HG03039 (cell line): ENCODE results near the gene OR52B6.
"Not testable (repeated sequence)": the region's sequence is repeated elsewhere in the genome, so short reads cannot be mapped to it uniquely, and the experiment has no call there.

Experiments used
- ATAC-seq: cut with Tn5 transposase; IDR thresholded peaks from one replicate; pipeline ENCODE4 v1.9.1; 2021; ENCODE audit warnings: mild to moderate bottlenecking, moderate library complexity; ENCODE audit not compliant: unreplicated experiment

The OR52B6 gene

GRCh38 chr11:5580577-5580976 lies at the start of gene OR52B6:
Gene OR52B6, plus strand, starts transcription at chr11:5580877. Its CDS starts 0 bp downstream, at chr11:5580877.
- ATAC-seq, result no peak

- no peak for ATAC-seq
Measured at GRCh38 chr11:5531053-5531831, 49.4 kb upstream of the OR52B6 start.

- ATAC-seq, result no peak
Measured at GRCh38 chr11:5534046-5534445, 46.6 kb upstream of the OR52B6 start.

- ATAC-seq, result no peak
Measured at GRCh38 chr11:5536482-5536881, 44.2 kb upstream of the OR52B6 start.

GRCh38 chr11:5541427-5541826 lies 39.2 kb upstream of the OR52B6 start:
- no peak for ATAC-seq

GRCh38 chr11:5546457-5546856 lies 34.2 kb upstream of the OR52B6 start:
- ATAC-seq, result no peak

- ATAC-seq, result no peak
Measured at GRCh38 chr11:5547982-5548381, 32.7 kb upstream of the OR52B6 start.

- no peak for ATAC-seq
Measured at GRCh38 chr11:5548440-5548839, 32.2 kb upstream of the OR52B6 start, which contains the start of gene OR52H1. Gene OR52H1, minus strand, starts transcription at chr11:5548540. Its CDS starts 3,035 bp downstream, at chr11:5545505.

- ATAC-seq, result no peak
Measured at GRCh38 chr11:5550440-5551095, 30.1 kb upstream of the OR52B6 start.

- ATAC-seq, result no peak
Measured at GRCh38 chr11:5553343-5553742, 27.3 kb upstream of the OR52B6 start.

- no peak for ATAC-seq
Measured at GRCh38 chr11:5556596-5557188, 24.0 kb upstream of the OR52B6 start.

- ATAC-seq, result no peak
Measured at GRCh38 chr11:5557751-5558150, 22.9 kb upstream of the OR52B6 start.

- ATAC-seq, result no peak
Measured at GRCh38 chr11:5564259-5565019, 16.2 kb upstream of the OR52B6 start.

- ATAC-seq, result no peak
Measured at GRCh38 chr11:5574654-5575053, 6.0 kb upstream of the OR52B6 start.

GRCh38 chr11:5575152-5575551 lies 5.5 kb upstream of the OR52B6 start:
- ATAC-seq, result no peak

- no peak for ATAC-seq
Measured at GRCh38 chr11:5577101-5577500, 3.6 kb upstream of the OR52B6 start.

- ATAC-seq, result no peak
Measured at GRCh38 chr11:5581014-5581413, 337 bp downstream of the OR52B6 start.

GRCh38 chr11:5584458-5584857 lies 3.8 kb downstream of the OR52B6 start:
- ATAC-seq, result not testable (repeated sequence)

GRCh38 chr11:5589906-5590305 lies 9.2 kb downstream of the OR52B6 start:
- not testable (repeated sequence) for ATAC-seq

- no peak for ATAC-seq
Measured at GRCh38 chr11:5591613-5592012, 10.9 kb downstream of the OR52B6 start.

GRCh38 chr11:5592615-5593014 lies 11.9 kb downstream of the OR52B6 start:
- no peak for ATAC-seq
